IMR-90 (cell line): ENCODE data around the gene ZNF175.

Experiments used
- CEBPB ChIP-seq: IDR thresholded peaks from 2 replicates; pipeline ENCODE4 v1.6.1; 2012; ENCODE audit warnings: low read depth, low read length, improper control_type of control experiment
- CTCF ChIP-seq: conservative IDR thresholded peaks from 2 replicates; pipeline ENCODE4 v1.5.1; 2012; ENCODE audit warnings: mild to moderate bottlenecking, low read depth, low read length, improper control_type of control experiment
- ELK1 ChIP-seq: fragments of 150-350 bp; IDR thresholded peaks from 2 replicates; pipeline ENCODE4 v1.6.1; 2016; ENCODE audit warnings: low read depth, mild to moderate bottlenecking, low read length, moderate library complexity, borderline replicate concordance
- MAFK ChIP-seq: IDR thresholded peaks from 2 replicates; pipeline ENCODE4 v1.6.1; 2012; ENCODE audit warnings: low read depth, low read length, improper control_type of control experiment
- MAZ ChIP-seq: IDR thresholded peaks from 2 replicates; pipeline ENCODE4 v1.6.1; 2012; ENCODE audit warnings: low read depth, mild to moderate bottlenecking, low read length, improper control_type of control experiment, moderate library complexity, borderline replicate concordance
- RAD21 ChIP-seq: IDR thresholded peaks from 2 replicates; pipeline ENCODE4 v1.6.1; 2012; ENCODE audit warnings: low read length, improper control_type of control experiment
- RCOR1 ChIP-seq: IDR thresholded peaks from 2 replicates; pipeline ENCODE4 v1.6.1; 2012; ENCODE audit warnings: mild to moderate bottlenecking, low read length, improper control_type of control experiment; ENCODE audit not compliant: insufficient replicate concordance
- SMC3 ChIP-seq: fragments of 150-350 bp; IDR thresholded peaks from 2 replicates; pipeline ENCODE4 v1.6.1; 2016; ENCODE audit warnings: low read depth, mild to moderate bottlenecking, antibody characterized with exemption, low read length, moderate library complexity
- USF2 ChIP-seq: fragments of 150-350 bp; IDR thresholded peaks from 2 replicates; pipeline ENCODE4 v1.6.1; 2017; ENCODE audit warnings: mild to moderate bottlenecking, antibody characterized with exemption, low read length, low read depth

- TF ChIP-seq MAFK = no peak
- no peak for TF ChIP-seq CTCF
- no peak for TF ChIP-seq ELK1
- TF ChIP-seq RCOR1 = no peak
- no peak for TF ChIP-seq CEBPB
- no peak for TF ChIP-seq USF2
- no peak for TF ChIP-seq SMC3
- no peak for TF ChIP-seq RAD21
- no peak for TF ChIP-seq MAZ
These were observed 68.8 kb downstream of the ZNF175 start for GRCh38 chr19:51639916-51640315.
